HCT116 (cell line): ENCODE measurements around the gene SLC8A1. TPM values are rescaled to one million over a fixed set of nuclear protein-coding genes. Genes with fewer than 3 reads are reported as not detected.

Source experiments
- ATAC-seq: fragments of 200-7000 bp; cut with Tn5 transposase; 2 replicates; pipeline ENCODE4 v1.9.1; 2020; ENCODE audit warnings: mild to moderate bottlenecking, moderate library complexity
- BruUV-seq: library from RNA; stranded (reverse); fragments of 400-500 nt; replicated peaks from 2 replicates; lab custom pipeline; 2021; lab: Mats Ljungman, UMichigan
- CTCF ChIA-PET: fragments of 300-600 bp; sonication (Branson Sonifier 250); formaldehyde crosslinking; loops from one replicate; lab custom pipeline; 2021; ENCODE audit warnings: antibody characterized with exemption; lab: Charles Lee
- POLR2A ChIA-PET: fragments of 300-600, 350-600 bp; sonication (Branson Sonifier 250); formaldehyde crosslinking; loops from one replicate; lab custom pipeline; 2021; ENCODE audit warnings: antibody characterized with exemption; lab: Charles Lee
- RAD21 ChIA-PET, 2 experiments: fragments of 300-600 bp; sonication (Branson Sonifier 250); formaldehyde crosslinking; loops; one replicate each; lab custom pipeline; 2023; ENCODE audit warnings: low total read pairs in 2 of 2; ENCODE audit not compliant: uncharacterized antibody in 2 of 2, unreplicated experiment in 2 of 2, low non-redundant PET in 1 of 2; lab: Charles Lee
- DNase-seq: peaks from one replicate; pipeline ENCODE4 v3.0.0-alpha.2; 2010; ENCODE audit warnings: low read depth, low spot score
- H2AFZ ChIP-seq: fragments of 200-600 bp; shearing (Covaris generic), sonication (generic); 2 replicates; pipeline ENCODE4 v1.6.1; 2017; ENCODE audit warnings: low read depth, mixed run types, mixed read lengths, antibody characterized with exemption, low read length; ENCODE audit not compliant: poor library complexity, severe bottlenecking
- H3K27ac ChIP-seq: 2 replicates; pipeline ENCODE4 v1.5.1; 2012; ENCODE audit warnings: low read depth, low read length
- H3K27me3 ChIP-seq: fragments of 200-600 bp; sonication (generic); 2 replicates; pipeline ENCODE4 v1.6.1; 2016; ENCODE audit warnings: mixed run types, low read length, mixed read lengths; ENCODE audit not compliant: insufficient read depth
- H3K36me3 ChIP-seq, 2 experiments: fragments of 200-500 bp in 1 of 2; fragments of 200-600 bp in 1 of 2; sonication (Bioruptor generic) in 1 of 2; sonication (generic) in 1 of 2; 2 replicates each; pipeline versions ENCODE4 v1.5.1 to v1.6.1; 2014 to 2016; ENCODE audit warnings: low read length in 2 of 2, inconsistent platforms in 1 of 2, mixed read lengths in 1 of 2, mixed run types in 1 of 2; ENCODE audit not compliant: insufficient read depth in 2 of 2, control insufficient read depth in 1 of 2
- H3K4me1 ChIP-seq, 2 experiments: fragments of 200-600 bp in 1 of 2; sonication (generic) in 1 of 2; 2 replicates each; pipeline versions ENCODE4 v1.5.1 to v1.6.1; 2012 to 2017; ENCODE audit warnings: low read length in 2 of 2, inconsistent platforms in 1 of 2, mild to moderate bottlenecking in 1 of 2, mixed read lengths in 1 of 2, mixed run types in 1 of 2, moderate library complexity in 1 of 2; ENCODE audit not compliant: insufficient read depth in 2 of 2, control insufficient read depth in 1 of 2
- H3K4me2 ChIP-seq: fragments of 200-600 bp; sonication (generic); 2 replicates; pipeline ENCODE4 v1.6.1; 2017; ENCODE audit warnings: mixed run types, low read length, mixed read lengths
- H3K4me3 ChIP-seq, 2 experiments: fragments of 200-600 bp in 1 of 2; sonication (generic) in 1 of 2; replicated peaks in 1 of 2; 2 replicates each; pipeline ENCODE4 v1.5.1; 2011 to 2016; ENCODE audit warnings: low read length in 2 of 2, control low read depth in 1 of 2, low read depth in 1 of 2, mild to moderate bottlenecking in 1 of 2, mixed read lengths in 1 of 2, mixed run types in 1 of 2
- H3K79me2 ChIP-seq: fragments of 200-600 bp; sonication (generic); 2 replicates; pipeline ENCODE4 v1.6.1; 2017; ENCODE audit warnings: mild to moderate bottlenecking, mixed run types, low read length, moderate library complexity, mixed read lengths; ENCODE audit not compliant: insufficient read depth
- H3K9ac ChIP-seq: fragments of 200-600 bp; sonication (generic); 2 replicates; pipeline ENCODE4 v1.6.1; 2016; ENCODE audit warnings: low read length, mixed read lengths
- H3K9me2 ChIP-seq: fragments of 200-600 bp; sonication (generic), shearing (Covaris generic); 2 replicates; pipeline ENCODE4 v1.6.1; 2017; ENCODE audit warnings: mixed run types, mild to moderate bottlenecking, moderate library complexity; ENCODE audit not compliant: insufficient read depth
- H3K9me3 ChIP-seq, 2 experiments: fragments of 200-500 bp in 1 of 2; fragments of 200-600 bp in 1 of 2; sonication (Bioruptor generic) in 1 of 2; sonication (generic) in 1 of 2; 2 replicates each; pipeline ENCODE4 v1.6.1; 2014 to 2017; ENCODE audit warnings: low read length in 2 of 2, mixed read lengths in 2 of 2, inconsistent platforms in 1 of 2, low read depth in 1 of 2, mild to moderate bottlenecking in 1 of 2, mixed run types in 1 of 2, moderate library complexity in 1 of 2; ENCODE audit not compliant: control insufficient read depth in 1 of 2, insufficient read depth in 1 of 2
- H4K20me1 ChIP-seq: fragments of 200-600 bp; sonication (generic), shearing (Covaris generic); 2 replicates; pipeline ENCODE4 v1.6.1; 2017; ENCODE audit warnings: mixed run types, mild to moderate bottlenecking, moderate library complexity; ENCODE audit not compliant: insufficient read depth
- CBX3 ChIP-seq: IDR thresholded peaks from 2 replicates; pipeline ENCODE4 v1.6.1; 2012; ENCODE audit warnings: low read depth
- CEBPB ChIP-seq: IDR thresholded peaks from 2 replicates; pipeline ENCODE4 v1.6.1; 2012; ENCODE audit warnings: low read depth
- CTCF ChIP-seq, 3 experiments: fragments of 200-600 bp in 1 of 3; sonication (generic) in 1 of 3; IDR thresholded peaks in 2 of 3; conservative IDR thresholded peaks in 1 of 3; 2 replicates each; pipeline ENCODE4 v1.5.1; 2012 to 2017; ENCODE audit warnings: low read depth in 2 of 3, low read length in 2 of 3, antibody characterized with exemption in 1 of 3, borderline replicate concordance in 1 of 3, control low read depth in 1 of 3, mild to moderate bottlenecking in 1 of 3, mixed read lengths in 1 of 3, mixed run types in 1 of 3, moderate library complexity in 1 of 3; ENCODE audit not compliant: insufficient read depth in 1 of 3
- EGR1 ChIP-seq: IDR thresholded peaks from 2 replicates; pipeline ENCODE4 v1.6.1; 2012; ENCODE audit warnings: low read depth
- ELF1 ChIP-seq: IDR thresholded peaks from 2 replicates; pipeline ENCODE4 v1.6.1; 2012; ENCODE audit warnings: low read depth, borderline replicate concordance
- EZH2 ChIP-seq: fragments of 200-600 bp; sonication (generic); IDR thresholded peaks from 2 replicates; pipeline ENCODE4 v1.6.1; 2017; ENCODE audit warnings: antibody characterized with exemption, mixed run types
- EZH2phosphoT487 ChIP-seq: fragments of 200-600 bp; IDR thresholded peaks from 2 replicates; pipeline ENCODE4 v1.6.1; 2018; ENCODE audit warnings: antibody characterized with exemption, borderline replicate concordance
- FOSL1 ChIP-seq: IDR thresholded peaks from 2 replicates; pipeline ENCODE4 v1.6.1; 2012; ENCODE audit warnings: low read depth
- POLR2AphosphoS5 ChIP-seq: IDR thresholded peaks from 2 replicates; pipeline ENCODE4 v1.6.1; 2011; ENCODE audit warnings: mild to moderate bottlenecking, low read depth, low read length, moderate library complexity
- REST ChIP-seq: IDR thresholded peaks from 2 replicates; pipeline ENCODE4 v1.6.1; 2012; ENCODE audit warnings: low read depth
- SIN3A ChIP-seq: IDR thresholded peaks from 2 replicates; pipeline ENCODE4 v1.6.1; 2012; ENCODE audit warnings: low read depth
- SP1 ChIP-seq: IDR thresholded peaks from 2 replicates; pipeline ENCODE4 v1.6.1; 2012; ENCODE audit warnings: low read depth
- YY1 ChIP-seq: IDR thresholded peaks from 2 replicates; pipeline ENCODE4 v1.6.1; 2011; ENCODE audit warnings: low read length, low read depth, moderate library complexity, mild to moderate bottlenecking; ENCODE audit not compliant: insufficient replicate concordance; ENCODE audit errors: extremely low read depth
- ZFX ChIP-seq: fragments of 450-650 bp; IDR thresholded peaks from 2 replicates; pipeline ENCODE4 v1.6.1; 2017
- intact Hi-C: fragments of 100-400 bp; cut with micrococcal nuclease; formaldehyde crosslinking; loops from 2 replicates; pipeline ENCODE4 v1.10.0; 2022
- total RNA-seq: library from RNA; stranded (reverse); gene quantifications from one replicate; pipeline ENCODE4 v1.2.1, GENCODE V29; 2021; ENCODE audit not compliant: unreplicated experiment

The SLC8A1 gene
- total RNA-seq, 1 experiment from 2014 or later = 0.07 TPM

- intact Hi-C loops = no loop called here
- H3K36me3 ChIP-seq = no peaks in the 10 kb centered on the region
- no peak overlapping the region for H3K4me3 ChIP-seq
- POLR2A ChIA-PET = no interaction called here
- no peaks in the 10 kb centered on the region for H3K4me1 ChIP-seq
- RAD21 ChIA-PET = no interaction called here
- H3K27ac ChIP-seq = no peak overlapping the region
- CTCF ChIA-PET = no interaction called here
- no TSS peak for BruUV-seq
- no peaks in the 10 kb centered on the region for H3K9me3 ChIP-seq
- H3K27me3 ChIP-seq = peaks cover 10% of the 10 kb centered on the region; the same call in 1 of the 2 replicates
- no peak for ATAC-seq
- TF ChIP-seq CTCF (IDR thresholded peaks at IDR 0.05 in 2 of 3, conservative IDR thresholded peaks at IDR 0.05 in 1 of 3; ENCODE audit: borderline replicate concordance in 1 of 3, insufficient read depth in 1 of 3, low read depth in 2 of 3, low read length in 2 of 3) (no peak), FOSL1 (no peak), YY1 (no peak), EZH2 (no peak), POLR2AphosphoS5 (no peak), REST (no peak), CEBPB (no peak), ELF1 (no peak), SP1 (no peak), SIN3A (no peak), EZH2phosphoT487 (no peak), EGR1 (no peak), CBX3 (no peak), ZFX (no peak)
- no peaks in the 10 kb centered on the region for H3K9me2 ChIP-seq
- H3K79me2 ChIP-seq = no peaks in the 10 kb centered on the region
- H3K4me2 ChIP-seq = no peak overlapping the region
- H3K9ac ChIP-seq = no peak overlapping the region
- no peak for DNase-seq
- no peaks in the 10 kb centered on the region for H4K20me1 ChIP-seq
- H2AFZ ChIP-seq = no peak overlapping the region
Observed at GRCh38 chr2:40228310-40228709, 223.6 kb downstream of the SLC8A1 start.
